ENCODE measurements around the gene NAV2. TPM values are rescaled to one million over a fixed set of nuclear protein-coding genes. Genes with fewer than 3 reads are reported as not detected.
A peak's percentile ranks its signal among the peaks of the same experiment; 100 is the strongest.

The NAV2 gene, protein sequence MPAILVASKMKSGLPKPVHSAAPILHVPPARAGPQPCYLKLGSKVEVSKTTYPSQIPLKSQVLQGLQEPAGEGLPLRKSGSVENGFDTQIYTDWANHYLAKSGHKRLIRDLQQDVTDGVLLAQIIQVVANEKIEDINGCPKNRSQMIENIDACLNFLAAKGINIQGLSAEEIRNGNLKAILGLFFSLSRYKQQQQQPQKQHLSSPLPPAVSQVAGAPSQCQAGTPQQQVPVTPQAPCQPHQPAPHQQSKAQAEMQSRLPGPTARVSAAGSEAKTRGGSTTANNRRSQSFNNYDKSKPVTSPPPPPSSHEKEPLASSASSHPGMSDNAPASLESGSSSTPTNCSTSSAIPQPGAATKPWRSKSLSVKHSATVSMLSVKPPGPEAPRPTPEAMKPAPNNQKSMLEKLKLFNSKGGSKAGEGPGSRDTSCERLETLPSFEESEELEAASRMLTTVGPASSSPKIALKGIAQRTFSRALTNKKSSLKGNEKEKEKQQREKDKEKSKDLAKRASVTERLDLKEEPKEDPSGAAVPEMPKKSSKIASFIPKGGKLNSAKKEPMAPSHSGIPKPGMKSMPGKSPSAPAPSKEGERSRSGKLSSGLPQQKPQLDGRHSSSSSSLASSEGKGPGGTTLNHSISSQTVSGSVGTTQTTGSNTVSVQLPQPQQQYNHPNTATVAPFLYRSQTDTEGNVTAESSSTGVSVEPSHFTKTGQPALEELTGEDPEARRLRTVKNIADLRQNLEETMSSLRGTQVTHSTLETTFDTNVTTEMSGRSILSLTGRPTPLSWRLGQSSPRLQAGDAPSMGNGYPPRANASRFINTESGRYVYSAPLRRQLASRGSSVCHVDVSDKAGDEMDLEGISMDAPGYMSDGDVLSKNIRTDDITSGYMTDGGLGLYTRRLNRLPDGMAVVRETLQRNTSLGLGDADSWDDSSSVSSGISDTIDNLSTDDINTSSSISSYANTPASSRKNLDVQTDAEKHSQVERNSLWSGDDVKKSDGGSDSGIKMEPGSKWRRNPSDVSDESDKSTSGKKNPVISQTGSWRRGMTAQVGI (N-terminal part only)
- 41.0 and 46.3 TPM in 2 replicates for total RNA-seq (2021)
- long read RNA-seq, partial matches to known transcripts = 28 of 62 reads
- long read RNA-seq, other reads (novel, unspliced or antisense) = 31 of 62 reads

DNA sequence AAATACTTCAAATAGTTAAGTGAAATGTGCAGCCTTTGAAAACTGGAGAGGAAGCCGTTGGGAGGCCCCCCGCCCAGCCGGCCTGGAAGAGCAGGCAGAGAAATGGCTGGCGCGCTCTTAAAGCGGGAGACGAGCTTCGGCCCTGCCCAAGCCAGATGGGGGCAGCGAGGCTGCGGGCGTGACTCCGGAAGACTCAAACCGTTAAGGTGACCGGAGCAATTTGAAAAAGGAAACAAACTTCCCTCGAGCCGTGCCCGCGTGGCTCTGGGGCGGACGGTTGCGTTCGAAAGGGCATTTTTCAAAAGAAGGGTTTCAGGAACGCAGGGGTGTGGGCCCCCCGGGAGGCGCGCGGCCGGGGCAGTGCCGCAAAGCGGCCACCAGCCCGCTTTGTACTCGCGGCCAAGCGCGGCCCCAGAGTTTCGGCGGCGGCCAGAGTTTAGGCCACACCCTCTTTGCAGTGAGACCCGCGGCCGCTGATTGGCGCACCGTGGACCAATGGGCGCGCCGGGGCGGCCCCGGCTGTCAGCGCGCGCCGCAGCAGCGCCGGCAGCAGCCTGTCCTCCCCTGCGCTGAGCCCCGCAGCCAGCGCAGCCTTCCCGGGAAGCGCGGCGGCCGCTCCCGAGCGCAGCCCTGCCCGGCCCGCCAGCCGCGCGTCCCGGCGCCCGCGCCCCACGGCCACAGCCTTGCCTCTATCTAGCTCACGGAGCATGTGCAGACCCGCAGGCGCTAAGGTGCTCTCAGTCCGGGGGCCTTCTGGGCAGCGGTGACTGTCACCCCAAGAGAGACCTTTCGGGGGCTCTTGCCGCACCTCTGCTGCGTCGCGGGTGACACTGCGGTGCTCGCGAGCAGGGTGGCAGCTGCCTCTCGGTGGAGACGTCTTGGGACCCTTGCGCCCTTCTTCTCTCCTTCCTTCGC lies at the start of gene NAV2:
Gene NAV2 (plus strand): TSS at position 557 of the 915 bp plus-strand sequence. CDS start 859 bp downstream, outside the sequence.
- Histone ChIP-seq H4K91ac (ENCODE audit: insufficient read length, low read depth, low read length) (no peak within 1 kb of the TSS), H2BK12ac (ENCODE audit: insufficient read length, low read depth, low read length) (peak within 1 kb of the TSS; percentile 47), H3K4ac (ENCODE audit: low read depth, low read length) (no peak within 1 kb of the TSS), H3K18ac (ENCODE audit: insufficient read length, low read depth, low read length) (peak within 1 kb of the TSS; percentile 99), H3K27me3 (ENCODE audit: insufficient read depth, low read length) (peaks cover 28% of the 10 kb centered on the region; the same call in 1 of the 2 replicates), H2BK20ac (ENCODE audit: low read depth, low read length, poor library complexity, severe bottlenecking) (no peak within 1 kb of the TSS), H3K4me2 (ENCODE audit: insufficient read depth, insufficient read length, low read length) (peak within 1 kb of the TSS; percentile 89), H3K27ac (ENCODE audit: insufficient read length, low read depth, low read length) (peak within 1 kb of the TSS; percentile 52), H3K79me1 (ENCODE audit: insufficient read depth, low read depth, low read length, poor library complexity, severe bottlenecking) (no peaks in the 10 kb centered on the region), H3K14ac (ENCODE audit: insufficient read depth, low read length) (peak within 1 kb of the TSS; percentile 99), H3K56ac (ENCODE audit: insufficient read length, low read depth, low read length) (no peak within 1 kb of the TSS), H3K23ac (ENCODE audit: insufficient read length, low read depth, low read length) (no peak within 1 kb of the TSS), H2BK15ac (ENCODE audit: low read depth, low read length) (no peak within 1 kb of the TSS; the same call in 1 of the 2 replicates), H4K5ac (ENCODE audit: insufficient read length, low read depth, low read length) (peak within 1 kb of the TSS; percentile 77), H2BK120ac (ENCODE audit: low read depth, low read length, poor library complexity, severe bottlenecking) (peak within 1 kb of the TSS; percentile 53), H4K20me1 (ENCODE audit: control insufficient read depth, insufficient read depth, insufficient read length) (no peaks in the 10 kb centered on the region), H2BK5ac (ENCODE audit: insufficient read length, low read length) (no peak within 1 kb of the TSS), H2AK5ac (ENCODE audit: insufficient read length, low read length) (no peak within 1 kb of the TSS), H3K4me1 (ENCODE audit: insufficient read depth, low read length) (no peaks in the 10 kb centered on the region), H3K79me2 (ENCODE audit: insufficient read depth, low read length) (no peaks in the 10 kb centered on the region), H2AFZ (ENCODE audit: low read length) (peak within 1 kb of the TSS; percentile 52), H4K8ac (replicated peaks; ENCODE audit: insufficient read length, low read depth, low read length) (no peak within 1 kb of the TSS), H3T11ph (ENCODE audit: low read length) (no peak within 1 kb of the TSS), H3K23me2 (ENCODE audit: insufficient read length, low read depth, low read length, poor library complexity, severe bottlenecking) (peaks cover 24% of the 10 kb centered on the region), H3K9ac (ENCODE audit: extremely low read depth, insufficient read length, low read length) (peak within 1 kb of the TSS; percentile 88), H3K9me3 (ENCODE audit: control insufficient read depth, low read depth, low read length) (no peaks in the 10 kb centered on the region)
- H3K4me3 Mint-ChIP-seq = peak within 1 kb of the TSS; percentile 79 to 87
- no CpG with 5 or more reads among the region's 91 CpGs for WGBS (ENCODE audit: extremely low coverage, insufficient read length, low lambda C conversion rate)
- peaks cover 67% of the 10 kb centered on the region for H3K27me3 Mint-ChIP-seq (ENCODE audit: low read depth)
- H3K36me3 Mint-ChIP-seq (ENCODE audit: insufficient read depth in 1 of 3, low read depth in 3 of 3) = peaks cover 0 to 3% (median 0%) of the 10 kb centered on the region in 3 experiments; a peak in 2 of 7 replicates
- peak; percentile 94 for DNase-seq
- peak within 1 kb of the TSS; percentile 95 to 97 (median 96) for H3K27ac Mint-ChIP-seq
- H3K9me3 Mint-ChIP-seq = no peaks in the 10 kb centered on the region; a peak in 1 of 5 replicates
- TF ChIP-seq, protein P1, sequence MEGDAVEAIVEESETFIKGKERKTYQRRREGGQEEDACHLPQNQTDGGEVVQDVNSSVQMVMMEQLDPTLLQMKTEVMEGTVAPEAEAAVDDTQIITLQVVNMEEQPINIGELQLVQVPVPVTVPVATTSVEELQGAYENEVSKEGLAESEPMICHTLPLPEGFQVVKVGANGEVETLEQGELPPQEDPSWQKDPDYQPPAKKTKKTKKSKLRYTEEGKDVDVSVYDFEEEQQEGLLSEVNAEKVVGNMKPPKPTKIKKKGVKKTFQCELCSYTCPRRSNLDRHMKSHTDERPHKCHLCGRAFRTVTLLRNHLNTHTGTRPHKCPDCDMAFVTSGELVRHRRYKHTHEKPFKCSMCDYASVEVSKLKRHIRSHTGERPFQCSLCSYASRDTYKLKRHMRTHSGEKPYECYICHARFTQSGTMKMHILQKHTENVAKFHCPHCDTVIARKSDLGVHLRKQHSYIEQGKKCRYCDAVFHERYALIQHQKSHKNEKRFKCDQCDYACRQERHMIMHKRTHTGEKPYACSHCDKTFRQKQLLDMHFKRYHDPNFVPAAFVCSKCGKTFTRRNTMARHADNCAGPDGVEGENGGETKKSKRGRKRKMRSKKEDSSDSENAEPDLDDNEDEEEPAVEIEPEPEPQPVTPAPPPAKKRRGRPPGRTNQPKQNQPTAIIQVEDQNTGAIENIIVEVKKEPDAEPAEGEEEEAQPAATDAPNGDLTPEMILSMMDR (conservative IDR thresholded peaks at IDR 0.05) = no peak
- peaks cover 24 to 36% of the 10 kb centered on the region in 2 experiments for H3K4me1 Mint-ChIP-seq
